Liver (tissue), 9 donors: ENCODE measurements around the gene PLPP6. TPM values are rescaled to one million over a fixed set of nuclear protein-coding genes. Genes with fewer than 3 reads are reported as not detected.

Experiments
- DNase-seq: peaks from one replicate; pipeline ENCODE4 v3.0.0-alpha.2; 2017; ENCODE audit warnings: low spot score
- H3K27ac ChIP-seq, 2 donors: one replicate each; pipeline ENCODE4 v1.7.0; 2013; ENCODE audit warnings: inconsistent platforms in 2 of 2, low read length in 2 of 2, control low read depth in 1 of 2, low read depth in 1 of 2, mild to moderate bottlenecking in 1 of 2
- H3K27me3 ChIP-seq, 4 donors: one replicate each; pipeline versions ENCODE4 v1.6.1 to v1.7.0; 2013; ENCODE audit warnings: low read length in 3 of 4, inconsistent platforms in 1 of 4, mild to moderate bottlenecking in 1 of 4, moderate library complexity in 1 of 4; ENCODE audit not compliant: control insufficient read depth in 4 of 4, insufficient read depth in 4 of 4
- H3K36me3 ChIP-seq, 4 donors: one replicate each; pipeline versions ENCODE4 v1.6.1 to v1.7.0; 2013; ENCODE audit warnings: low read length in 3 of 4, mild to moderate bottlenecking in 3 of 4, low read depth in 1 of 4, moderate library complexity in 1 of 4; ENCODE audit not compliant: control insufficient read depth in 4 of 4, insufficient read depth in 3 of 4
- H3K4me1 ChIP-seq, 4 donors: one replicate each; pipeline versions ENCODE4 v1.6.1 to v1.7.0; 2013; ENCODE audit warnings: low read length in 3 of 4, mild to moderate bottlenecking in 3 of 4, moderate library complexity in 1 of 4; ENCODE audit not compliant: control insufficient read depth in 4 of 4, insufficient read depth in 4 of 4
- H3K4me3 ChIP-seq, 3 donors: one replicate each; pipeline versions ENCODE4 v1.6.1 to v1.7.0; 2013; ENCODE audit warnings: low read length in 3 of 3, control low read depth in 1 of 3, low read depth in 1 of 3, mild to moderate bottlenecking in 1 of 3
- H3K9ac ChIP-seq, 2 donors: one replicate each; pipeline ENCODE4 v1.7.0; 2013; ENCODE audit warnings: low read length in 2 of 2, mild to moderate bottlenecking in 2 of 2, moderate library complexity in 2 of 2, control low read depth in 1 of 2, low read depth in 1 of 2
- H3K9me3 ChIP-seq, 4 donors: one replicate each; pipeline versions ENCODE4 v1.6.1 to v1.7.0; 2013; ENCODE audit warnings: low read length in 3 of 4; ENCODE audit not compliant: control insufficient read depth in 4 of 4
- CTCF ChIP-seq: fragments of 150-350 bp; IDR thresholded peaks from 2 replicates; pipeline ENCODE4 v1.5.1; 2017; ENCODE audit warnings: improper control_type of control experiment, low read depth, low read length; ENCODE audit not compliant: missing input control
- EGR1 ChIP-seq, 2 donors: IDR thresholded peaks; 2 replicates each; pipeline ENCODE4 v1.6.1; 2016 to 2018; ENCODE audit warnings: antibody characterized with exemption in 2 of 2, low read depth in 2 of 2
- FOXA1 ChIP-seq: IDR thresholded peaks from 2 replicates; pipeline ENCODE4 v1.6.1; 2016; ENCODE audit warnings: antibody characterized with exemption
- FOXA2 ChIP-seq: IDR thresholded peaks from 2 replicates; pipeline ENCODE4 v1.6.1; 2016; ENCODE audit warnings: antibody characterized with exemption
- GABPA ChIP-seq, 2 donors: IDR thresholded peaks in 1 of 2; conservative IDR thresholded peaks in 1 of 2; 2 replicates each; pipeline ENCODE4 v1.6.1; 2016; ENCODE audit warnings: antibody characterized with exemption in 2 of 2, mild to moderate bottlenecking in 1 of 2, moderate library complexity in 1 of 2
- HNF4A ChIP-seq, 2 donors: conservative IDR thresholded peaks; 2 replicates each; pipeline ENCODE4 v1.6.1; 2016; ENCODE audit warnings: antibody characterized with exemption in 2 of 2, mild to moderate bottlenecking in 2 of 2
- HNF4G ChIP-seq: IDR thresholded peaks from 2 replicates; pipeline ENCODE4 v1.6.1; 2016; ENCODE audit warnings: antibody characterized with exemption
- JUND ChIP-seq, 2 donors: IDR thresholded peaks; 2 replicates each; pipeline ENCODE4 v1.6.1; 2016; ENCODE audit warnings: antibody characterized with exemption in 2 of 2
- NR2F2 ChIP-seq: IDR thresholded peaks from 2 replicates; pipeline ENCODE4 v1.6.1; 2016; ENCODE audit warnings: antibody characterized with exemption
- RAD21 ChIP-seq, 2 donors: IDR thresholded peaks; 2 replicates each; pipeline ENCODE4 v1.6.1; 2016; ENCODE audit warnings: antibody characterized with exemption in 2 of 2, mild to moderate bottlenecking in 2 of 2
- REST ChIP-seq: IDR thresholded peaks from 2 replicates; pipeline ENCODE4 v1.6.1; 2016; ENCODE audit warnings: antibody characterized with exemption, mild to moderate bottlenecking
- RXRA ChIP-seq, 2 donors: IDR thresholded peaks; 2 replicates each; pipeline ENCODE4 v1.6.1; 2017 to 2018; ENCODE audit warnings: antibody characterized with exemption in 2 of 2, mild to moderate bottlenecking in 1 of 2
- SP1 ChIP-seq: IDR thresholded peaks from 2 replicates; pipeline ENCODE4 v1.6.1; 2018; ENCODE audit warnings: antibody characterized with exemption, mild to moderate bottlenecking
- TAF1 ChIP-seq: conservative IDR thresholded peaks from 2 replicates; pipeline ENCODE4 v1.6.1; 2016; ENCODE audit warnings: antibody characterized with exemption, mild to moderate bottlenecking
- YY1 ChIP-seq: IDR thresholded peaks from 2 replicates; pipeline ENCODE4 v1.6.1; 2016; ENCODE audit warnings: antibody characterized with exemption, mild to moderate bottlenecking
- WGBS: extraction: QIAGEN DNeasy Blood & Tissue Kit; methylation state at CpG from one replicate; pipeline ENCODE4 v1.1.7; 2013; 5-methylcytosine and 5-hydroxymethylcytosine counted together
- polyA plus RNA-seq, 2 donors: library from polyadenylated mRNA; stranded (reverse) in 1 of 2; unstranded in 1 of 2; fragments of 200-250 nt in 1 of 2; fragments of >200 nt in 1 of 2; fragmentation: Nextera tagmentation in 1 of 2; extraction: Ambion mirVana in 1 of 2; gene quantifications; one replicate each; pipeline versions ENCODE4 v1.2.1 to v1.2.3, GENCODE V29; 2013 to 2015
- total RNA-seq, 2 donors: library from RNA; depleted of rRNA; stranded (reverse); fragments of >200 nt; gene quantifications; one replicate each; pipeline ENCODE4 v1.2.3, GENCODE V29; 2014
- TF ChIP-seq, protein P1 (sequence below): IDR thresholded peaks from 2 replicates; pipeline ENCODE4 v1.6.1; 2016; ENCODE audit warnings: antibody characterized with exemption
- TF ChIP-seq, protein P2 (sequence below): IDR thresholded peaks from 2 replicates; pipeline ENCODE4 v1.6.1; 2016; ENCODE audit warnings: antibody characterized with exemption
- TF ChIP-seq, protein P3 (sequence below): IDR thresholded peaks from 2 replicates; pipeline ENCODE4 v1.6.1; 2016; ENCODE audit warnings: antibody characterized with exemption
- donor health status: healthy.
- donor health status: healthy.
- donor health status: healthy.
- donor health status: healthy.
- donor health status: healthy.

PLPP6 gene
- total and polyA plus RNA-seq, 4 donors, result 9.5 to 11.8 (median 11.1) TPM

- TF ChIP-seq RXRA (IDR thresholded peaks at IDR 0.05), result no peak
- no peak for TF ChIP-seq EGR1 (IDR thresholded peaks at IDR 0.05; ENCODE audit: low read depth in 2 of 2)
- TF ChIP-seq, protein P1, sequence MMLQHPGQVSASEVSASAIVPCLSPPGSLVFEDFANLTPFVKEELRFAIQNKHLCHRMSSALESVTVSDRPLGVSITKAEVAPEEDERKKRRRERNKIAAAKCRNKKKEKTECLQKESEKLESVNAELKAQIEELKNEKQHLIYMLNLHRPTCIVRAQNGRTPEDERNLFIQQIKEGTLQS, result no peak
- TF ChIP-seq SP1, result no peak
- TF ChIP-seq FOXA1, result no peak
- no peak for TF ChIP-seq GABPA (IDR thresholded peaks at IDR 0.05 in 1 of 2, conservative IDR thresholded peaks at IDR 0.05 in 1 of 2)
- no peak for TF ChIP-seq JUND (IDR thresholded peaks at IDR 0.05)
- no peak for TF ChIP-seq RAD21 (IDR thresholded peaks at IDR 0.05)
- no peak for TF ChIP-seq FOXA2
- TF ChIP-seq REST, result no peak
- TF ChIP-seq TAF1, result no peak
- no peak for TF ChIP-seq HNF4A (conservative IDR thresholded peaks at IDR 0.05)
- TF ChIP-seq, protein P2, sequence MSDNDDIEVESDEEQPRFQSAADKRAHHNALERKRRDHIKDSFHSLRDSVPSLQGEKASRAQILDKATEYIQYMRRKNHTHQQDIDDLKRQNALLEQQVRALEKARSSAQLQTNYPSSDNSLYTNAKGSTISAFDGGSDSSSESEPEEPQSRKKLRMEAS, result no peak
- TF ChIP-seq, protein P3, sequence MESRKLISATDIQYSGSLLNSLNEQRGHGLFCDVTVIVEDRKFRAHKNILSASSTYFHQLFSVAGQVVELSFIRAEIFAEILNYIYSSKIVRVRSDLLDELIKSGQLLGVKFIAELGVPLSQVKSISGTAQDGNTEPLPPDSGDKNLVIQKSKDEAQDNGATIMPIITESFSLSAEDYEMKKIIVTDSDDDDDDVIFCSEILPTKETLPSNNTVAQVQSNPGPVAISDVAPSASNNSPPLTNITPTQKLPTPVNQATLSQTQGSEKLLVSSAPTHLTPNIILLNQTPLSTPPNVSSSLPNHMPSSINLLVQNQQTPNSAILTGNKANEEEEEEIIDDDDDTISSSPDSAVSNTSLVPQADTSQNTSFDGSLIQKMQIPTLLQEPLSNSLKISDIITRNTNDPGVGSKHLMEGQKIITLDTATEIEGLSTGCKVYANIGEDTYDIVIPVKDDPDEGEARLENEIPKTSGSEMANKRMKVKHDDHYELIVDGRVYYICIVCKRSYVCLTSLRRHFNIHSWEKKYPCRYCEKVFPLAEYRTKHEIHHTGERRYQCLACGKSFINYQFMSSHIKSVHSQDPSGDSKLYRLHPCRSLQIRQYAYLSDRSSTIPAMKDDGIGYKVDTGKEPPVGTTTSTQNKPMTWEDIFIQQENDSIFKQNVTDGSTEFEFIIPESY, result no peak
- no peak for TF ChIP-seq NR2F2
- TF ChIP-seq CTCF, result no peak
- no peak for TF ChIP-seq HNF4G
- no peak for TF ChIP-seq YY1
- whole genome bisulfite sequencing, result 79% methylated on average over 3 of the region's 3 CpGs
- H3K27ac ChIP-seq, result no peak overlapping the region
- H3K9me3 ChIP-seq, result no peaks in the 10 kb centered on the region
- no peaks in the 10 kb centered on the region for H3K27me3 ChIP-seq
- peaks cover 6 to 13% (median 9%) of the 10 kb centered on the region in 4 donors for H3K4me1 ChIP-seq
- no peak overlapping the region for H3K4me3 ChIP-seq
- H3K36me3 ChIP-seq, result peaks cover 0 to 3% (median 0%) of the 10 kb centered on the region in 4 donors
- DNase-seq, result no peak
- H3K9ac ChIP-seq, result no peak overlapping the region
Observed at GRCh38 chr9:4656621-4657020, 5.5 kb upstream of the PLPP6 start.
